OCI-LY7 (cell line): Measurements from ENCODE around the gene ZFP90. TPM values are rescaled to one million over a fixed set of nuclear protein-coding genes. Genes with fewer than 3 reads are reported as not detected.

Experiments
- BruUV-seq: library from RNA; stranded (reverse); fragments of 400-500 nt; replicated peaks from 2 replicates; lab custom pipeline; 2021; lab: Mats Ljungman, UMichigan
- CTCF ChIA-PET: fragments of 300-600 bp; sonication (Branson Sonifier 250); formaldehyde crosslinking; loops from one replicate; lab custom pipeline; 2022; ENCODE audit warnings: antibody characterized with exemption; ENCODE audit not compliant: unreplicated experiment; lab: Charles Lee
- POLR2A ChIA-PET: fragments of 300-600 bp; sonication (Branson Sonifier 250); formaldehyde crosslinking; loops from one replicate; lab custom pipeline; 2022; ENCODE audit warnings: antibody characterized with exemption; lab: Charles Lee
- DNase-seq: peaks from one replicate; pipeline ENCODE4 v3.0.0-alpha.2; 2015; ENCODE audit warnings: low spot score
- H2AFZ ChIP-seq: fragments of 200-600 bp; sonication (generic), shearing (Covaris generic); 2 replicates; pipeline ENCODE4 v1.6.1; 2014; ENCODE audit warnings: mild to moderate bottlenecking, antibody characterized with exemption, low read length, moderate library complexity
- H3K27ac ChIP-seq: fragments of 200-600 bp; sonication (generic); 2 replicates; pipeline ENCODE4 v1.5.1; 2014; ENCODE audit warnings: mixed run types, low read depth, mild to moderate bottlenecking, moderate library complexity, low read length, inconsistent platforms; ENCODE audit not compliant: poor library complexity, severe bottlenecking
- H3K36me3 ChIP-seq: fragments of 200-600 bp; sonication (generic); 2 replicates; pipeline ENCODE4 v1.6.1; 2014; ENCODE audit warnings: mild to moderate bottlenecking, antibody characterized with exemption, low read length, moderate library complexity, mixed read lengths; ENCODE audit not compliant: insufficient read depth
- H3K4me1 ChIP-seq: fragments of 200-600 bp; sonication (generic); 2 replicates; pipeline ENCODE4 v1.5.1; 2014; ENCODE audit warnings: mild to moderate bottlenecking, low read length; ENCODE audit not compliant: insufficient read depth, poor library complexity, severe bottlenecking
- H3K4me2 ChIP-seq: fragments of 200-600 bp; sonication (generic); 2 replicates; pipeline ENCODE4 v1.6.1; 2014; ENCODE audit warnings: mild to moderate bottlenecking, low read length
- H3K4me3 ChIP-seq: fragments of 200-600 bp; sonication (generic); 2 replicates; pipeline ENCODE4 v1.5.1; 2014; ENCODE audit warnings: mild to moderate bottlenecking, low read depth, low read length; ENCODE audit not compliant: poor library complexity, severe bottlenecking
- H3K79me2 ChIP-seq: fragments of 200-600 bp; sonication (generic); 2 replicates; pipeline ENCODE4 v1.6.1; 2016; ENCODE audit warnings: low read depth, mild to moderate bottlenecking, low read length, moderate library complexity, mixed read lengths; ENCODE audit not compliant: insufficient read depth
- H3K9me2 ChIP-seq: fragments of 200-600 bp; sonication (generic); 2 replicates; pipeline ENCODE4 v1.6.1; 2016; ENCODE audit warnings: mild to moderate bottlenecking, low read length, mixed read lengths; ENCODE audit not compliant: insufficient read depth
- H3K9me3 ChIP-seq: fragments of 200-600 bp; sonication (generic); 2 replicates; pipeline ENCODE4 v1.6.1; 2014; ENCODE audit warnings: mild to moderate bottlenecking, mixed run types, low read length, mixed read lengths
- H4K20me1 ChIP-seq: fragments of 200-600 bp; sonication (generic); 2 replicates; pipeline ENCODE4 v1.6.1; 2014; ENCODE audit warnings: mild to moderate bottlenecking, antibody characterized with exemption, low read length, moderate library complexity, mixed read lengths; ENCODE audit not compliant: insufficient read depth
- CTCF ChIP-seq: fragments of 200-600 bp; sonication (generic); conservative IDR thresholded peaks from 2 replicates; pipeline ENCODE4 v1.5.1; 2014; ENCODE audit warnings: mild to moderate bottlenecking, antibody characterized with exemption, low read length, moderate library complexity, mixed read lengths
- EZH2phosphoT487 ChIP-seq: fragments of 200-600 bp; sonication (generic); IDR thresholded peaks from 2 replicates; pipeline ENCODE4 v1.6.1; 2018; ENCODE audit warnings: low read depth, borderline replicate concordance, mild to moderate bottlenecking, mixed run types, antibody characterized with exemption, low read length, moderate library complexity, mixed read lengths
- intact Hi-C: fragments of 100-400 bp; cut with micrococcal nuclease; formaldehyde crosslinking; loops from one replicate; pipeline ENCODE4 v1.10.0; 2022; ENCODE audit not compliant: unreplicated experiment
- total RNA-seq, 2 experiments: library from RNA; depleted of rRNA in 1 of 2; stranded (reverse); fragments of >200 nt in 1 of 2; shearing (Covaris generic) in 1 of 2; gene quantifications; 2 replicates each; pipeline ENCODE4 v1.2.3, GENCODE V29; 2014 to 2022

Gene ZFP90
- total RNA-seq, 2 experiments from 2014 or later: 14.1 to 27.0 TPM

GRCh38 chr16:68596266-68596665 lies 57.2 kb downstream of the ZFP90 start:
- H3K9me2 ChIP-seq: no peaks in the 10 kb centered on the region
- H3K79me2 ChIP-seq: no peaks in the 10 kb centered on the region
- intact Hi-C loops: loop anchor here (10.0 kb wide), 1 partner anchor 151 kb away; the partner anchor contains the start of gene SMPD3
- no peak for DNase-seq
- no peaks in the 10 kb centered on the region for H3K4me1 ChIP-seq
- no peak overlapping the region for H3K27ac ChIP-seq
- BruUV-seq: no TSS peak
- 0 out of 2 replicates have a peak, but pooled peaks cover 4% of the 10 kb centered on the region for H3K9me3 ChIP-seq
- CTCF ChIA-PET: no interaction called here
- no peak overlapping the region for H3K4me2 ChIP-seq
- no peak overlapping the region for H2AFZ ChIP-seq
- TF ChIP-seq CTCF: no peak
- no peak for TF ChIP-seq EZH2phosphoT487
- POLR2A ChIA-PET: no interaction called here
- no peaks in the 10 kb centered on the region for H4K20me1 ChIP-seq
- no peaks in the 10 kb centered on the region for H3K36me3 ChIP-seq
- H3K4me3 ChIP-seq: no peak overlapping the region

- H4K20me1 ChIP-seq: no peaks in the 10 kb centered on the region
- BruUV-seq: no TSS peak
- no peaks in the 10 kb centered on the region for H3K9me3 ChIP-seq
- TF ChIP-seq CTCF (no peak), EZH2phosphoT487 (no peak)
- ChIA-PET CTCF (no interaction called here), POLR2A (interaction anchor here (0.7 kb wide), 3 partner anchors 22 to 191 kb away, joined by 3 to 4 read pairs (median 3); no protein-coding TSS in a partner anchor)
- no peak overlapping the region for H3K4me3 ChIP-seq
- no peaks in the 10 kb centered on the region for H3K36me3 ChIP-seq
- no peaks in the 10 kb centered on the region for H3K4me1 ChIP-seq
- no peaks in the 10 kb centered on the region for H3K79me2 ChIP-seq
- H3K4me2 ChIP-seq: no peak overlapping the region
- no peak for DNase-seq
- intact Hi-C loops: loop anchor here (10.0 kb wide), 1 partner anchor 155 kb away; the partner anchor contains the start of gene SMPD3
- H3K9me2 ChIP-seq: no peaks in the 10 kb centered on the region
- H3K27ac ChIP-seq: no peak overlapping the region
- H2AFZ ChIP-seq: no peak overlapping the region
Measured at GRCh38 chr16:68599586-68599985, 60.5 kb downstream of the ZFP90 start.

- ChIA-PET CTCF (no interaction called here), POLR2A (interaction anchor here (0.5 kb wide), 1 partner anchor 495 kb away, joined by 3 read pairs; no protein-coding TSS in a partner anchor)
- Histone ChIP-seq H3K4me3 (no peak overlapping the region), H3K79me2 (no peaks in the 10 kb centered on the region), H4K20me1 (no peaks in the 10 kb centered on the region), H3K9me3 (no peaks in the 10 kb centered on the region), H3K4me1 (no peaks in the 10 kb centered on the region), H3K36me3 (no peaks in the 10 kb centered on the region), H3K27ac (no peak overlapping the region), H3K4me2 (no peak overlapping the region), H3K9me2 (no peaks in the 10 kb centered on the region), H2AFZ (no peak overlapping the region)
- TF ChIP-seq EZH2phosphoT487 (no peak), CTCF (no peak)
- DNase-seq: no peak
- BruUV-seq: no TSS peak
- intact Hi-C loops: no loop called here
Measured at GRCh38 chr16:68605746-68606145, 66.7 kb downstream of the ZFP90 start.
